OCI-LY1 (cell line): ENCODE measurements around the gene KRTAP10-4.

Experiments used
- H2AFZ ChIP-seq: fragments of 200-600 bp; sonication (generic), shearing (Covaris generic); 2 replicates; pipeline ENCODE4 v1.6.0; 2014; ENCODE audit warnings: antibody characterized with exemption, mild to moderate bottlenecking, low read length
- H3F3A ChIP-seq: fragments of 200-600 bp; sonication (generic), shearing (Covaris generic); 2 replicates; pipeline ENCODE4 v1.6.0; 2014; ENCODE audit warnings: mild to moderate bottlenecking, antibody characterized with exemption, low read length, moderate library complexity; ENCODE audit not compliant: insufficient read depth
- H3K27ac ChIP-seq: fragments of 200-600 bp; sonication (generic); 2 replicates; pipeline ENCODE4 v1.5.1; 2014; ENCODE audit warnings: low read length, mixed run types, mild to moderate bottlenecking, low read depth; ENCODE audit not compliant: poor library complexity, severe bottlenecking
- H3K27me3 ChIP-seq: fragments of 200-600 bp; sonication (generic); 2 replicates; pipeline ENCODE4 v1.6.0; 2014; ENCODE audit warnings: antibody characterized with exemption, mild to moderate bottlenecking, low read length, moderate library complexity; ENCODE audit not compliant: insufficient read depth
- H3K36me3 ChIP-seq: fragments of 200-600 bp; sonication (generic); 2 replicates; pipeline ENCODE4 v1.6.1; 2014; ENCODE audit warnings: mild to moderate bottlenecking, antibody characterized with exemption, low read length, moderate library complexity, mixed read lengths; ENCODE audit not compliant: insufficient read depth
- H3K4me1 ChIP-seq: fragments of 200-600 bp; sonication (generic); 2 replicates; pipeline ENCODE4 v1.5.1; 2014; ENCODE audit warnings: mild to moderate bottlenecking, low read length, moderate library complexity; ENCODE audit not compliant: insufficient read depth, severe bottlenecking
- H3K4me2 ChIP-seq: fragments of 200-600 bp; sonication (generic), shearing (Covaris generic); 2 replicates; pipeline ENCODE4 v1.6.1; 2014; ENCODE audit warnings: low read length
- H3K4me3 ChIP-seq: fragments of 200-600 bp; sonication (generic); 2 replicates; pipeline ENCODE4 v1.5.1; 2014; ENCODE audit warnings: low read length, low read depth, mild to moderate bottlenecking, mixed read lengths; ENCODE audit not compliant: poor library complexity, severe bottlenecking
- H3K79me2 ChIP-seq: fragments of 200-600 bp; shearing (Covaris generic); 2 replicates; pipeline ENCODE4 v1.6.1; 2016; ENCODE audit warnings: mixed run types, low read length, mixed read lengths; ENCODE audit not compliant: insufficient read depth
- H3K9ac ChIP-seq: fragments of 200-600 bp; sonication (generic), shearing (Covaris generic); 2 replicates; pipeline ENCODE4 v1.6.1; 2014; ENCODE audit warnings: mild to moderate bottlenecking, low read length, mixed read lengths
- H3K9me2 ChIP-seq: fragments of 200-600 bp; sonication (generic), shearing (Covaris generic); 2 replicates; pipeline ENCODE4 v1.6.1; 2014; ENCODE audit warnings: low read depth, mild to moderate bottlenecking, low read length, mixed read lengths
- H3K9me3 ChIP-seq: fragments of 200-600 bp; shearing (Covaris generic); 2 replicates; pipeline ENCODE4 v1.6.1; 2014; ENCODE audit warnings: low read length, mixed read lengths
- H4K20me1 ChIP-seq: fragments of 200-600 bp; sonication (generic), shearing (Covaris generic); 2 replicates; pipeline ENCODE4 v1.6.0; 2016; ENCODE audit warnings: mild to moderate bottlenecking, low read length; ENCODE audit not compliant: insufficient read depth
- EZH2 ChIP-seq: fragments of 200-600 bp; sonication (generic), shearing (Covaris generic); IDR thresholded peaks from 2 replicates; pipeline ENCODE4 v1.8.0; 2017; ENCODE audit warnings: borderline replicate concordance, mixed run types, mild to moderate bottlenecking, antibody characterized with exemption, low read length, moderate library complexity, mixed read lengths
- TF ChIP-seq, protein P1 (sequence below): fragments of 200-600 bp; sonication (generic), shearing (Covaris generic); IDR thresholded peaks from 2 replicates; pipeline ENCODE4 v1.5.1; 2017; ENCODE audit warnings: mild to moderate bottlenecking, antibody characterized with exemption, low read length, moderate library complexity, mixed read lengths

KRTAP10-4 gene

DNA sequence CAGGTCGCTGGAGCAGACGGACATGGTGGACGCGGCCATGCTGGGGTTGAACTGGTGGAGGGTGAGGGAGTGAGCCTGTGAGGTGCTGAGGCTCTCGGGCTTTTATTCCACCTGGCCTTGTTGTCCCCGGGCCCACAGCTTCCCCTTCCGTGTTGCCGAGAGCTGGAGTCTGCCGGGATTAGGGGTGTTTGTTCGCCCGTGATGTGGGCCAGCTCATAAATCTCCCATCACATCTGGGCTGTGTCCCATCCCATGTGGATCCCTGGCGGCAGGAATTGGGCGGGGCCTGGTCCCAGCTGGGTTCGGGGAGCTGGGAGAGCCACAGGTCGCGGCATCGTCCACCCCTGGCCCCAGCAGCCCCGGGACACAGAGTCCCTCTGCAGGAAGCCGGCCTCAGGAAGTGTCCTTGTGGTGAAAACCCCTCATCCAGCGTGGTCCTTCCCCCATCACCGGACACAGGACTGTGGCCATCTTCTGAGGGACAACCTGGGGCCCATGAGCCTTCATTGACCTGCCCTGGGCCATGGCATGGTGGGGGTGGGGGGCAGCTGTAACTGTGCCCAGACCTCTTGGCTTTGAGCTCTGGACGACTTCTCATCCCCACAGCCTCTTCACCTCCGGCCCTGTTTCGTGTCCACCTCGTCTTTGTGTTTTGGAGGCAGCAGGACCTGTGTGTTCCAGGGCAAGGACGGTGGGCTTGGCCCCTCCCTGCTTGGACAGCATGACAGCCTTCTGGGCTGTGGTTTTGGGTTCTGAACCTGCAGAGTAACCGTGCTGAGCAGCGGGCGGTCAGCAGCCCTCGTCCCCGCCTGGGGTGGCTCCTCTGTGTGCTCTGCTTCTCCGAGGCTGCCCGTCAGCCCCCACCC lies 19.1 kb downstream of the KRTAP10-4 start, which contains the start of gene KRTAP10-6:
Gene KRTAP10-6 (minus strand): TSS at position 60 of the 866 bp plus-strand sequence. CDS start 21 bp downstream, at position 39.
- H3K4me2 ChIP-seq = no peak within 1 kb of the TSS
- H2AFZ ChIP-seq = no peak within 1 kb of the TSS
- H3K27me3 ChIP-seq = no peaks in the 10 kb centered on the region
- no peak within 1 kb of the TSS for H3K9ac ChIP-seq
- no peaks in the 10 kb centered on the region for H3K4me1 ChIP-seq
- no peaks in the 10 kb centered on the region for H3K36me3 ChIP-seq
- H3F3A ChIP-seq = no peaks in the 10 kb centered on the region
- H3K4me3 ChIP-seq = no peak within 1 kb of the TSS
- H3K9me3 ChIP-seq = no peaks in the 10 kb centered on the region
- no peak within 1 kb of the TSS for H3K27ac ChIP-seq
- H4K20me1 ChIP-seq = no peaks in the 10 kb centered on the region
- H3K79me2 ChIP-seq = no peaks in the 10 kb centered on the region
- no peaks in the 10 kb centered on the region for H3K9me2 ChIP-seq
- TF ChIP-seq, protein P1, sequence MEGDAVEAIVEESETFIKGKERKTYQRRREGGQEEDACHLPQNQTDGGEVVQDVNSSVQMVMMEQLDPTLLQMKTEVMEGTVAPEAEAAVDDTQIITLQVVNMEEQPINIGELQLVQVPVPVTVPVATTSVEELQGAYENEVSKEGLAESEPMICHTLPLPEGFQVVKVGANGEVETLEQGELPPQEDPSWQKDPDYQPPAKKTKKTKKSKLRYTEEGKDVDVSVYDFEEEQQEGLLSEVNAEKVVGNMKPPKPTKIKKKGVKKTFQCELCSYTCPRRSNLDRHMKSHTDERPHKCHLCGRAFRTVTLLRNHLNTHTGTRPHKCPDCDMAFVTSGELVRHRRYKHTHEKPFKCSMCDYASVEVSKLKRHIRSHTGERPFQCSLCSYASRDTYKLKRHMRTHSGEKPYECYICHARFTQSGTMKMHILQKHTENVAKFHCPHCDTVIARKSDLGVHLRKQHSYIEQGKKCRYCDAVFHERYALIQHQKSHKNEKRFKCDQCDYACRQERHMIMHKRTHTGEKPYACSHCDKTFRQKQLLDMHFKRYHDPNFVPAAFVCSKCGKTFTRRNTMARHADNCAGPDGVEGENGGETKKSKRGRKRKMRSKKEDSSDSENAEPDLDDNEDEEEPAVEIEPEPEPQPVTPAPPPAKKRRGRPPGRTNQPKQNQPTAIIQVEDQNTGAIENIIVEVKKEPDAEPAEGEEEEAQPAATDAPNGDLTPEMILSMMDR = no peak
- no peak for TF ChIP-seq EZH2

DNA sequence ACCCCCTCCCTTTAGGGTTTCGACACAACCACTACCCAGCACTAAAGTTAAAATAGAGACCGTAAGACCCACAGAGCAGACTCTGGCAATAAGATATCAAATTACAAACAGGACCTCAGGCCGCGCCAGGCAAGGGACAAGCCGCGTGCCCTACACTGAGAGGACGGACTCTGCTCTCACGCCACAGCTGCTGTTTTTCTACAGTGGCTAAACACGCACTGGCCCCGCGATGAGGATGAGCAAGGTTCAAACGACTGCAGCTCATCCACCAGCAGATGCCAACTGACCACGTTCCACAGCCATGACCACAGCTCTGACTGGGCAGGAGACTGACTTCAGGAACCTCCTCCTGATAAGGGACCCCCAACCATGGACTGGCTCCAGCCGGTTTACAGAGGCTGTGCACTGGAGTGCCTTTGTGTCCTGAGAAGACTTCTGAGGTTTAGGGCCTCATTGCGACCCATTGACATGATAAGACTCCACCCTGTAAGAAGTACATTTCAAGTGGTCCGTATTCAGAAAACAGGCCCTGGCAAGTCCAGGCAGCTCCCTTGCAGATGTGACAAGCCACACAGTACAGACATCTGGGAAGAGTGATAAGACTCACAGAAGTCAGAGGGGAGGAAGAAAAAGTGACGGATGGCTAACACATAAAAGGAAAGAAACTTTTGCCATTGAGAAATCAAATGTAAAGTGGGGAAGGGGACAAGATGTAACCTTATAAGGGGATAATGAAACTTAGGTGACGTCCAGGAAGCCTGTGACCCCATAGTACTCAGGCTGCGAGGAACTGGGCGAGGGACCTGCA lies 20.3 kb downstream of the KRTAP10-4 start:
- H3K9me2 ChIP-seq = no peaks in the 10 kb centered on the region
- no peaks in the 10 kb centered on the region for H3K36me3 ChIP-seq
- H3K9me3 ChIP-seq = no peaks in the 10 kb centered on the region
- no peak overlapping the region for H3K4me3 ChIP-seq
- H3K27me3 ChIP-seq = no peaks in the 10 kb centered on the region
- no peak overlapping the region for H3K4me2 ChIP-seq
- H2AFZ ChIP-seq = no peak overlapping the region
- no peaks in the 10 kb centered on the region for H3K4me1 ChIP-seq
- no peaks in the 10 kb centered on the region for H3K79me2 ChIP-seq
- no peak overlapping the region for H3K9ac ChIP-seq
- no peaks in the 10 kb centered on the region for H3F3A ChIP-seq
- H3K27ac ChIP-seq = no peak overlapping the region
- TF ChIP-seq, protein P1 = no peak
- no peak for TF ChIP-seq EZH2
- no peaks in the 10 kb centered on the region for H4K20me1 ChIP-seq

DNA sequence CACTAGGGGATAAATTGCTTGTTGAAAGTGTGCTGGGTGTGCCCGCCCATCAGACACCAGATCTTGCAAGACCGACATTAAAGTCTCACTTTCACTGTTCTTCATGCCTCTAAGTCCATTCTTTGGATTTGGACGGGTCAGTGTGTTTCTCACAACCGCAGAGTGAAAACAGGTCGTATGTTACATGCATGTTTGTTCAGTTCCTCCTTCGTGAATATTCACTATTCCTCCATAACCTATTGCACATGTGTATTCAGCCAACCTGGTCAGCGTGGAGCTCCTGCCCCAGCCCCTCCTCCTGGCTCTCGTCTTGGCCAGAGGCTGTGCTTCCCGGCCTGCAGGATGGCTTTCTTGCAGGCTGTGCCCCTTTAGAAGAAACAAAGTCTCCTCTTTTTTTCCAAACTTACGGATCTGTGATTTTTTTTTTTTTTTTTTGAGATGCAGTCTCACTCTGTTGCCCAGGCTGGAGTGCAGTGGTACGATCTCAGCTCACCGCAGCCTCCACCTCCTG lies 20.9 kb downstream of the KRTAP10-4 start:
- no peaks in the 10 kb centered on the region for H3K9me3 ChIP-seq
- H2AFZ ChIP-seq = no peak overlapping the region
- TF ChIP-seq EZH2 = no peak
- TF ChIP-seq, protein P1 = no peak
- H3K36me3 ChIP-seq = no peaks in the 10 kb centered on the region
- no peaks in the 10 kb centered on the region for H3F3A ChIP-seq
- no peaks in the 10 kb centered on the region for H4K20me1 ChIP-seq
- H3K27ac ChIP-seq = no peak overlapping the region
- no peak overlapping the region for H3K4me2 ChIP-seq
- H3K9me2 ChIP-seq = no peaks in the 10 kb centered on the region
- no peaks in the 10 kb centered on the region for H3K79me2 ChIP-seq
- H3K9ac ChIP-seq = no peak overlapping the region
- H3K4me1 ChIP-seq = no peaks in the 10 kb centered on the region
- no peaks in the 10 kb centered on the region for H3K27me3 ChIP-seq
- H3K4me3 ChIP-seq = no peak overlapping the region
